Measurements from ENCODE around the gene DPH3.

The DPH3 gene

GRCh38 chr3:16240229-16241023 is 24.3 kb downstream of the DPH3 start:
- TF ChIP-seq PAX5 (IDR thresholded peaks at IDR 0.05; ENCODE audit: insufficient read depth, low read length, severe bottlenecking) (no peak), POU2F2 (IDR thresholded peaks at IDR 0.05; ENCODE audit: low read depth, low read length) (no peak), SPI1 (IDR thresholded peaks at IDR 0.05; ENCODE audit: low read depth, low read length) (no peak), POLR2AphosphoS5 (IDR thresholded peaks at IDR 0.05; ENCODE audit: low read depth, low read length) (no peak), TAF1 (IDR thresholded peaks at IDR 0.05; ENCODE audit: low read depth, low read length) (no peak), POLR2A (IDR thresholded peaks at IDR 0.05; ENCODE audit: low read depth, low read length) (no peak)
- DNase-seq (ENCODE audit: insufficient read length, low spot score), result no peak
- no peak for FAIRE-seq

GRCh38 chr3:16239780-16240179 is 25.0 kb downstream of the DPH3 start:
- DNase-seq (ENCODE audit: insufficient read length, low spot score) (no peak), FAIRE-seq (no peak)
- TF ChIP-seq POLR2A (IDR thresholded peaks at IDR 0.05; ENCODE audit: low read depth, low read length) (no peak), SPI1 (IDR thresholded peaks at IDR 0.05; ENCODE audit: low read depth, low read length) (no peak), TAF1 (IDR thresholded peaks at IDR 0.05; ENCODE audit: low read depth, low read length) (no peak), PAX5 (IDR thresholded peaks at IDR 0.05; ENCODE audit: insufficient read depth, low read length, severe bottlenecking) (no peak), POLR2AphosphoS5 (IDR thresholded peaks at IDR 0.05; ENCODE audit: low read depth, low read length) (no peak), POU2F2 (IDR thresholded peaks at IDR 0.05; ENCODE audit: low read depth, low read length) (no peak)

GRCh38 chr3:16239086-16239770 is 25.5 kb downstream of the DPH3 start:
- no peak for FAIRE-seq
- DNase-seq (ENCODE audit: insufficient read length, low spot score), result no peak
- TF ChIP-seq POLR2AphosphoS5 (IDR thresholded peaks at IDR 0.05; ENCODE audit: low read depth, low read length) (no peak), SPI1 (IDR thresholded peaks at IDR 0.05; ENCODE audit: low read depth, low read length) (no peak), PAX5 (IDR thresholded peaks at IDR 0.05; ENCODE audit: insufficient read depth, low read length, severe bottlenecking) (no peak), POU2F2 (IDR thresholded peaks at IDR 0.05; ENCODE audit: low read depth, low read length) (no peak), POLR2A (IDR thresholded peaks at IDR 0.05; ENCODE audit: low read depth, low read length) (no peak), TAF1 (IDR thresholded peaks at IDR 0.05; ENCODE audit: low read depth, low read length) (no peak)

GRCh38 chr3:16236856-16237393 is 27.8 kb downstream of the DPH3 start:
- TF ChIP-seq TAF1 (IDR thresholded peaks at IDR 0.05; ENCODE audit: low read depth, low read length) (no peak), POLR2A (IDR thresholded peaks at IDR 0.05; ENCODE audit: low read depth, low read length) (no peak), PAX5 (IDR thresholded peaks at IDR 0.05; ENCODE audit: insufficient read depth, low read length, severe bottlenecking) (no peak), SPI1 (IDR thresholded peaks at IDR 0.05; ENCODE audit: low read depth, low read length) (no peak), POLR2AphosphoS5 (IDR thresholded peaks at IDR 0.05; ENCODE audit: low read depth, low read length) (no peak), POU2F2 (IDR thresholded peaks at IDR 0.05; ENCODE audit: low read depth, low read length) (no peak)
- DNase-seq (ENCODE audit: insufficient read length, low spot score), result no peak
- no peak for FAIRE-seq

- TF ChIP-seq POU2F2 (IDR thresholded peaks at IDR 0.05; ENCODE audit: low read depth, low read length), result no peak
- DNase-seq (ENCODE audit: insufficient read length, low spot score), result no peak
- FAIRE-seq, result no peak
Observed at GRCh38 chr3:16236030-16236639, 28.6 kb downstream of the DPH3 start.

GRCh38 chr3:16234281-16234680 is 30.5 kb downstream of the DPH3 start:
- no peak for FAIRE-seq
- DNase-seq (ENCODE audit: insufficient read length, low spot score), result no peak
- TF ChIP-seq POLR2AphosphoS5 (IDR thresholded peaks at IDR 0.05; ENCODE audit: low read depth, low read length) (no peak), POLR2A (IDR thresholded peaks at IDR 0.05; ENCODE audit: low read depth, low read length) (no peak), TAF1 (IDR thresholded peaks at IDR 0.05; ENCODE audit: low read depth, low read length) (no peak), SPI1 (IDR thresholded peaks at IDR 0.05; ENCODE audit: low read depth, low read length) (no peak), POU2F2 (IDR thresholded peaks at IDR 0.05; ENCODE audit: low read depth, low read length) (no peak), PAX5 (IDR thresholded peaks at IDR 0.05; ENCODE audit: insufficient read depth, low read length, severe bottlenecking) (no peak)

GRCh38 chr3:16233806-16234205 is 30.9 kb downstream of the DPH3 start:
- DNase-seq (ENCODE audit: insufficient read length, low spot score) (no peak), FAIRE-seq (no peak)
- no peak for TF ChIP-seq POU2F2 (IDR thresholded peaks at IDR 0.05; ENCODE audit: low read depth, low read length)
- no peak for TF ChIP-seq TAF1 (IDR thresholded peaks at IDR 0.05; ENCODE audit: low read depth, low read length)

GRCh38 chr3:16231983-16232382 is 32.8 kb downstream of the DPH3 start:
- no peak for FAIRE-seq

GRCh38 chr3:16229681-16230080 is 35.1 kb downstream of the DPH3 start:
- DNase-seq (ENCODE audit: insufficient read length, low spot score), result no peak
- FAIRE-seq, result no peak
- no peak for TF ChIP-seq POLR2A (IDR thresholded peaks at IDR 0.05; ENCODE audit: low read depth, low read length)
- no peak for TF ChIP-seq PAX5 (IDR thresholded peaks at IDR 0.05; ENCODE audit: insufficient read depth, low read length, severe bottlenecking)
- no peak for TF ChIP-seq SPI1 (IDR thresholded peaks at IDR 0.05; ENCODE audit: low read depth, low read length)
- no peak for TF ChIP-seq TAF1 (IDR thresholded peaks at IDR 0.05; ENCODE audit: low read depth, low read length)
- TF ChIP-seq POU2F2 (IDR thresholded peaks at IDR 0.05; ENCODE audit: low read depth, low read length), result no peak
- TF ChIP-seq POLR2AphosphoS5 (IDR thresholded peaks at IDR 0.05; ENCODE audit: low read depth, low read length), result no peak

More at GRCh38 chr3:16231983-16232382, 32.8 kb downstream of the DPH3 start:
- TF ChIP-seq SPI1 (IDR thresholded peaks at IDR 0.05; ENCODE audit: low read depth, low read length) (no peak), POLR2A (IDR thresholded peaks at IDR 0.05; ENCODE audit: low read depth, low read length) (no peak), PAX5 (IDR thresholded peaks at IDR 0.05; ENCODE audit: insufficient read depth, low read length, severe bottlenecking) (no peak), TAF1 (IDR thresholded peaks at IDR 0.05; ENCODE audit: low read depth, low read length) (no peak), POLR2AphosphoS5 (IDR thresholded peaks at IDR 0.05; ENCODE audit: low read depth, low read length) (no peak), POU2F2 (IDR thresholded peaks at IDR 0.05; ENCODE audit: low read depth, low read length) (no peak)
- DNase-seq (ENCODE audit: insufficient read length, low spot score), result no peak

Measured in GM12891 (cell line).